ENCODE measurements around the gene USP40.

- TF ChIP-seq, protein P1, sequence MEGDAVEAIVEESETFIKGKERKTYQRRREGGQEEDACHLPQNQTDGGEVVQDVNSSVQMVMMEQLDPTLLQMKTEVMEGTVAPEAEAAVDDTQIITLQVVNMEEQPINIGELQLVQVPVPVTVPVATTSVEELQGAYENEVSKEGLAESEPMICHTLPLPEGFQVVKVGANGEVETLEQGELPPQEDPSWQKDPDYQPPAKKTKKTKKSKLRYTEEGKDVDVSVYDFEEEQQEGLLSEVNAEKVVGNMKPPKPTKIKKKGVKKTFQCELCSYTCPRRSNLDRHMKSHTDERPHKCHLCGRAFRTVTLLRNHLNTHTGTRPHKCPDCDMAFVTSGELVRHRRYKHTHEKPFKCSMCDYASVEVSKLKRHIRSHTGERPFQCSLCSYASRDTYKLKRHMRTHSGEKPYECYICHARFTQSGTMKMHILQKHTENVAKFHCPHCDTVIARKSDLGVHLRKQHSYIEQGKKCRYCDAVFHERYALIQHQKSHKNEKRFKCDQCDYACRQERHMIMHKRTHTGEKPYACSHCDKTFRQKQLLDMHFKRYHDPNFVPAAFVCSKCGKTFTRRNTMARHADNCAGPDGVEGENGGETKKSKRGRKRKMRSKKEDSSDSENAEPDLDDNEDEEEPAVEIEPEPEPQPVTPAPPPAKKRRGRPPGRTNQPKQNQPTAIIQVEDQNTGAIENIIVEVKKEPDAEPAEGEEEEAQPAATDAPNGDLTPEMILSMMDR (IDR thresholded peaks at IDR 0.05; ENCODE audit: poor library complexity) = no peak
- no peak for TF ChIP-seq EZH2 (IDR thresholded peaks at IDR 0.05; ENCODE audit: borderline replicate concordance)
- TF ChIP-seq EZH2phosphoT487 (IDR thresholded peaks at IDR 0.05; ENCODE audit: low read depth, severe bottlenecking, unreplicated experiment) = no peak
Observed at GRCh38 chr2:233593201-233593600, 26.6 kb upstream of the USP40 start.
